Esophagus squamous epithelium (tissue), 5 donors: ENCODE measurements around the gene MGARP. TPM values are rescaled to one million over a fixed set of nuclear protein-coding genes. Genes with fewer than 3 reads are reported as not detected.

ENCODE experiments used
- DNase-seq: peaks from one replicate; lab custom pipeline; 2025; lab: John Stamatoyannopoulos, UW
- H3K27ac ChIP-seq, 4 donors: fragments of 200-600 bp; sonication (generic); one replicate each; pipeline ENCODE4 v1.5.1; 2016 to 2019; ENCODE audit warnings: mild to moderate bottlenecking in 1 of 4
- H3K27me3 ChIP-seq, 4 donors: fragments of 200-600 bp; sonication (generic); 1 replicate in 3 of 4; 2 replicates in 1 of 4; pipeline versions ENCODE4 v1.5.1 to v1.6.0; 2017 to 2021; ENCODE audit warnings: antibody characterized with exemption in 1 of 4
- H3K36me3 ChIP-seq, 3 donors: fragments of 200-600 bp; sonication (generic); one replicate each; pipeline ENCODE4 v1.5.1; 2016 to 2019
- H3K4me1 ChIP-seq, 3 donors: fragments of 200-600 bp; sonication (generic); one replicate each; pipeline ENCODE4 v1.5.1; 2017 to 2019
- H3K4me3 ChIP-seq, 4 donors: fragments of 200-600 bp; sonication (generic); 1 replicate in 3 of 4; 2 replicates in 1 of 4; pipeline ENCODE4 v1.5.1; 2016 to 2019; ENCODE audit warnings: mild to moderate bottlenecking in 2 of 4, moderate library complexity in 1 of 4
- H3K9me3 ChIP-seq, 3 donors: fragments of 200-600 bp; sonication (generic); one replicate each; pipeline ENCODE4 v1.5.1; 2016 to 2019
- CTCF ChIP-seq, 6 experiments: fragments of 450-650 bp in 4 of 6; fragments of 200-600 bp in 2 of 6; sonication (generic) in 2 of 6; IDR thresholded peaks; one replicate each; pipeline ENCODE4 v1.5.1; 2016 to 2019; ENCODE audit warnings: antibody characterized with exemption in 6 of 6, mild to moderate bottlenecking in 4 of 6, moderate library complexity in 4 of 6
- POLR2A ChIP-seq, 4 donors: fragments of 450-650 bp; IDR thresholded peaks; one replicate each; pipeline ENCODE4 v1.6.1; 2017; ENCODE audit warnings: antibody characterized with exemption in 4 of 4, mild to moderate bottlenecking in 4 of 4, moderate library complexity in 3 of 4
- WGBS, 2 donors: methylation state at CpG; one replicate each; pipeline ENCODE4 v1.1.5; 2018; 5-methylcytosine and 5-hydroxymethylcytosine counted together
- intact Hi-C: fragments of 100-400 bp; cut with DNase I; formaldehyde crosslinking; loops from one replicate; pipeline ENCODE4 v1.15.0; 2022
- total RNA-seq, 4 donors: library from RNA; depleted of rRNA; stranded (reverse); fragments of >200 nt; gene quantifications; one replicate each; pipeline ENCODE4 v1.1.0, GENCODE V29; 2016
- donor health status: DM: yes; HTN: yes; CAD: no.

Gene MGARP
- total RNA-seq, 4 donors from 2014 or later: 0.38 TPM; not detected in 3

- no peaks in the 10 kb centered on the region for H3K36me3 ChIP-seq
- no peak overlapping the region for H3K27ac ChIP-seq
- peaks cover 5 to 58% (median 18%) of the 10 kb centered on the region in 3 donors for H3K4me1 ChIP-seq
- 72 to 77% methylated on average over 3 of the region's 3 CpGs for WGBS, 2 donors
- no peak for DNase-seq
- TF ChIP-seq POLR2A (IDR thresholded peaks at IDR 0.05) (no peak), CTCF (IDR thresholded peaks at IDR 0.05) (no peak)
- H3K27me3 ChIP-seq: no peaks in the 10 kb centered on the region
- no peaks in the 10 kb centered on the region for H3K9me3 ChIP-seq
- no peak overlapping the region for H3K4me3 ChIP-seq
- intact Hi-C loops: no loop called here
Observed at GRCh38 chr4:139312552-139313332, 32.7 kb upstream of the MGARP start.

DNA sequence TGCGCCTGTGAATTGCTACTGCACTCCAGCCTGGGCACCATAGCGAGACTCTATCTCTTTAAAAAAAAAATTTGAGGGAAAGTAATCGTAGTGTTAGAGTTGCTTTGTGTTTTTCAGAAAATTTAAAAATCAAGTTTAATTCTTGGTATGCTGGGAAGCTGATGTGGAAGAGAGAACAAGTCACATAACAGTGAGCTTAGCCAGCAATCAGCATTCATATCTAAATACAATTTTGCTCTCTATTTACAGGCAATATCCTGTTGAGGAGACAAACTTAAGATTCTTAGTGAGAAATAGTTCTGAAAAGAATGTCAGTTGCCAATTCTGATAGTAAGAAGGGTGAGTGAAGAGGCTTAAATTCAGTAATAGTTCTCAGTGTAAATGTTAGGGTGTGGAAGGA lies 31.9 kb upstream of the MGARP start:
- Histone ChIP-seq H3K4me1 (peaks cover 5 to 66% (median 18%) of the 10 kb centered on the region in 3 donors), H3K27ac (no peak overlapping the region), H3K4me3 (no peak overlapping the region), H3K36me3 (peaks cover 0 to 6% (median 0%) of the 10 kb centered on the region in 3 donors), H3K27me3 (no peaks in the 10 kb centered on the region), H3K9me3 (no peaks in the 10 kb centered on the region)
- TF ChIP-seq POLR2A (IDR thresholded peaks at IDR 0.05): no peak
- no peak for TF ChIP-seq CTCF (IDR thresholded peaks at IDR 0.05)
- intact Hi-C loops: no loop called here
- WGBS, 2 donors: 60 to 75% methylated on average over 3 of the region's 3 CpGs
- no peak for DNase-seq

DNA sequence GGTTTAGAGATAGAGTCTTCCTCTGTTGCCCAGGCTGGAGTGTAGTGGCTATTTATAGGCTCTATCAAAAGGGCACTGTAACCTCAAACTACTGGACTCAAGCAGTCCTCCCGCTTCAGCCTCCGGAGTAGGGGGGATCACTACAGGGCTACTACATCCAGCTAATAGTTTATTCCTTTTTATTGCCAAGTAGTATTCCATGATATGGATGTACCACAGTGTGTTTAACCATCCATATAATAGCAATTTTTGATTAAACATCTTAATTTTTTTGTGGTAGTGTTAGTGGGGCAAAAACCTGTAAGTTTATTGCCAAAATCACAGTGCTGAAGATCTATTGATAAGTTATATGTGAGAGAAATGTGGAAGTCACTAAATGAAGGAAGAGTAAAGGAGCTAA lies 24.9 kb upstream of the MGARP start:
- Histone ChIP-seq H3K27ac (no peak overlapping the region), H3K27me3 (no peaks in the 10 kb centered on the region), H3K4me3 (no peak overlapping the region), H3K9me3 (no peaks in the 10 kb centered on the region), H3K36me3 (peaks cover 0 to 24% (median 0%) of the 10 kb centered on the region in 3 donors), H3K4me1 (peaks cover 0 to 72% (median 19%) of the 10 kb centered on the region in 3 donors)
- 83 to 100% methylated on average over 2 of the region's 2 CpGs for WGBS, 2 donors
- TF ChIP-seq CTCF (IDR thresholded peaks at IDR 0.05): no peak
- no peak for TF ChIP-seq POLR2A (IDR thresholded peaks at IDR 0.05)
- intact Hi-C loops: loop anchor here (10.0 kb wide), 1 partner anchor 270 kb away; no protein-coding TSS in a partner anchor
- DNase-seq: no peak

- TF ChIP-seq POLR2A (IDR thresholded peaks at IDR 0.05) (peak in 1 of 4 donors; percentile 48), CTCF (IDR thresholded peaks at IDR 0.05) (peak in 3 of 6 experiments; percentile 20 to 38 (median 29))
- no peak for DNase-seq
- Histone ChIP-seq H3K27me3 (no peaks in the 10 kb centered on the region), H3K4me3 (peak within 1 kb of the TSS; percentile 70 to 99 (median 86)), H3K27ac (peak within 1 kb of the TSS; percentile 86 to 98 (median 96)), H3K9me3 (no peaks in the 10 kb centered on the region), H3K4me1 (peaks cover 0 to 78% (median 35%) of the 10 kb centered on the region in 3 donors), H3K36me3 (peaks cover 0 to 19% (median 0%) of the 10 kb centered on the region in 3 donors)
- WGBS, 2 donors: 0% methylated on average over 25 to 29 of the region's 46 CpGs
- intact Hi-C loops: loop anchor here (2.0 to 10.0 kb wide), 2 partner anchors 123 to 267 kb away; no protein-coding TSS in a partner anchor
Observed at GRCh38 chr4:139301821-139302611, 22.0 kb upstream of the MGARP start, which contains the start of gene NDUFC1. NDUFC1 (minus strand) TSS chr4:139302477; CDS start chr4:139295798, 6,679 bp downstream.
